Type B pancreatic cell (in vitro differentiated cells): ENCODE results near the gene PEAR1. TPM values are rescaled to one million over a fixed set of nuclear protein-coding genes. Genes with fewer than 3 reads are reported as not detected.

Source experiments
- DNase-seq: peaks from one replicate; pipeline ENCODE4 v3.0.0; 2021; ENCODE audit warnings: mixed read lengths; ENCODE audit not compliant: unreplicated experiment; ENCODE audit errors: extremely low spot score
- H3K27ac Mint-ChIP-seq: 2 replicates; pipeline ENCODE4 v1.8.0; 2021; ENCODE audit warnings: mild to moderate bottlenecking, mixed read lengths
- H3K27me3 Mint-ChIP-seq: 2 replicates; pipeline ENCODE4 v1.8.0; 2021; ENCODE audit warnings: mixed read lengths
- H3K36me3 Mint-ChIP-seq: 2 replicates; pipeline ENCODE4 v1.8.0; 2021; ENCODE audit warnings: mixed read lengths
- H3K4me1 Mint-ChIP-seq: one replicate; pipeline ENCODE4 v1.8.0; 2021; ENCODE audit warnings: mixed read lengths; ENCODE audit not compliant: unreplicated experiment
- H3K4me3 Mint-ChIP-seq: 2 replicates; pipeline ENCODE4 v1.8.0; 2021; ENCODE audit warnings: mild to moderate bottlenecking, mixed read lengths
- H3K9me3 Mint-ChIP-seq: 2 replicates; pipeline ENCODE4 v1.8.0; 2021; ENCODE audit warnings: mixed read lengths
- total RNA-seq: library from RNA; stranded (reverse); gene quantifications from 2 replicates; pipeline ENCODE4 v1.2.1, GENCODE V29; 2021; ENCODE audit warnings: low replicate concordance
- TF ChIP-seq, protein P1 (sequence below): fragments of 200-600 bp; sonication (generic); conservative IDR thresholded peaks from 2 replicates; pipeline ENCODE4 v1.5.0; 2021; ENCODE audit warnings: antibody characterized with exemption, mild to moderate bottlenecking

The PEAR1 gene
- total RNA-seq, 1 donor from 2014 or later: 11.7 TPM

DNA sequence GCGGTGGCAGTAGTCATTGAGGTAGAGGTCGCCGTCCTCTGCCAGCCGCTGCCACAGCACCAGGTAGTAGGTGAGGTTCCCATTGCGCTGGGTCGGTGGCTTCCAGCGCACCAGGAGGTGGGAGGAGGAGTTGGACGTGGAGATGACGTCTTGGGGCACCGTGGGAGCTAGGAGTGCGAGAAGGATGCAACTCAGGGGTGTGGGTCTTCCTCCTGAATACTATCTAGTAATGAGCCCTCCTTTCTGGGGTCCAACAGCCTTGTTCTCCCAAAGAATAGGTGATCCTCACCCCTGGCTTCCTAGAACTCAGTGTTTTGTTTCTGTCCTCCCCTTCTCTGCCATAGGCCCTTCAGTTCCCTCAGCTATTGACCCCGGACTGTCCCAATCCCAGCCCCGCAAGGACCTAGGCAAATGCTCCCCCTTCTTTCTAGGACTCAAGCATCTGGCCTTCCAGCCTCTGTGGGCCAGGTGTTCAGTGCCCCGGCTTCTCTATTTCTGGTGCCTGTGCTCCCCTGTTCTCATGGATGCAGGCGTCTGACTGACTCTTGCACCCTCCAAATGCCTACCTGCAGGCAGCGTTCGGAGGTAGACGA lies 47.5 kb upstream of the PEAR1 start:
- peaks cover 15% of the 10 kb centered on the region for H3K4me1 Mint-ChIP-seq
- H3K27me3 Mint-ChIP-seq: peaks cover 89% of the 10 kb centered on the region
- no peaks in the 10 kb centered on the region for H3K9me3 Mint-ChIP-seq
- TF ChIP-seq, protein P1, sequence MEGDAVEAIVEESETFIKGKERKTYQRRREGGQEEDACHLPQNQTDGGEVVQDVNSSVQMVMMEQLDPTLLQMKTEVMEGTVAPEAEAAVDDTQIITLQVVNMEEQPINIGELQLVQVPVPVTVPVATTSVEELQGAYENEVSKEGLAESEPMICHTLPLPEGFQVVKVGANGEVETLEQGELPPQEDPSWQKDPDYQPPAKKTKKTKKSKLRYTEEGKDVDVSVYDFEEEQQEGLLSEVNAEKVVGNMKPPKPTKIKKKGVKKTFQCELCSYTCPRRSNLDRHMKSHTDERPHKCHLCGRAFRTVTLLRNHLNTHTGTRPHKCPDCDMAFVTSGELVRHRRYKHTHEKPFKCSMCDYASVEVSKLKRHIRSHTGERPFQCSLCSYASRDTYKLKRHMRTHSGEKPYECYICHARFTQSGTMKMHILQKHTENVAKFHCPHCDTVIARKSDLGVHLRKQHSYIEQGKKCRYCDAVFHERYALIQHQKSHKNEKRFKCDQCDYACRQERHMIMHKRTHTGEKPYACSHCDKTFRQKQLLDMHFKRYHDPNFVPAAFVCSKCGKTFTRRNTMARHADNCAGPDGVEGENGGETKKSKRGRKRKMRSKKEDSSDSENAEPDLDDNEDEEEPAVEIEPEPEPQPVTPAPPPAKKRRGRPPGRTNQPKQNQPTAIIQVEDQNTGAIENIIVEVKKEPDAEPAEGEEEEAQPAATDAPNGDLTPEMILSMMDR: no peak
- no peak for DNase-seq
- peaks cover 5% of the 10 kb centered on the region for H3K36me3 Mint-ChIP-seq
- no peak overlapping the region for H3K4me3 Mint-ChIP-seq
- H3K27ac Mint-ChIP-seq: no peak overlapping the region

DNA sequence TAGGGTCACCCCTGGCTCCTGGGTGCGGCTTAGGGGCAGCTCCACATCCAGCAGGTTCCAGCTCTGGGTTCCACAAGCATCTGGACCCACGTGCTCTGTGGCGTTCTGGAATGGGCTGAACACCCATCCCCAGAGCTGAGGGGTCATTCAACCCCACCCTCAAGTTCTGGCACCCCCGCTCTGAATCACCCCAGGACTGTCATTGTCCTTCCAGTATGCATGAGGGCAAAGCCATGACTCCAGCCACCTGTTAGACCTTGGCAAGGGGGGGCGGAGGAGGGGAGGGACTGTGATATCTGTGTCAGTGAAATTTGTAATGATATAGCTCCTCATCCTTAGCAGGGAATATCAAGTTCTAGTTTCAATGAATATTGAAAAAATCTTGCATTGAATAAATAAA lies 46.9 kb upstream of the PEAR1 start:
- H3K36me3 Mint-ChIP-seq: peaks cover 5% of the 10 kb centered on the region

DNA sequence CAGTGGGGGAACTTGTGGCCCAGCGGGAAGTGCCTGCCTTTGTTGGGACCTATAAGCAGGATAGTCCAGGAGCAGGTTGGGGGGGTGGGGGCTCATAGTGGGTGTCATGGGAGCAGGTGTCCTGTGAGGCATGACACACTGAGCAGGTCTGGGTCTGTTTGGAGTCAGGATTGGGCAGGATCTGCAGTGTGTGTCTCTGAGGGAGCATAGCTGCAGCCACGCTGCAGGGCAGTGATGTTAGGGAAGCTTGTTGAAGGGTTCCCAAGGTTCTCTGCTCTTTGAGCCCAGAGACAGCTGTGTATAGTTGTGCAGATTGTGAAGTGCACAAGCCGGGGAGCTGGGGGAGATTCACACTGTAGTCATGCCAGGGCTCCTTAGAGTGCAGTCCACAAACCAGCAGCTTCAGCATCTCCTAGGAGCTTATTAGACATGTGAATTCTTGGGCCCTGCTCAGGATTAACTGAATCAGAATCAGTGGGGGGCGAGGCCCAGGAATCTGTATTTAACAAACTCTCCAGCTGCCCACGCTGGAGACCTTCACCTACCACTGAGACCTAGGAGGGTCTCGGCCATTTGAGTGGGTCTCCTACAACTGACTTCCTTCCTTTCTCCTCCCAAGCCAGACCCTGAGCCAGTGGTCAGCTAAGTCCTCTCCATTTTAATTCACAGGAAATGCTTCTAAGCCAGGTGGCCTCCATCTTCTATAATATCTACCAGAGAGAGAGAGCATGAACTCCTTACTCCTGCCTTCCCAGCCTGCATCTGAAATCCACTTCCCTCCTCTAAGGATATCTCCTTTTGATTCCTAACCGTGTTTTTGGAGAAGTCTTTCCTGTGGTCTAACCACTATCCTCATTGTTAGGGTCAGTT lies 45.7 kb upstream of the PEAR1 start:
- no peak for DNase-seq
- H3K36me3 Mint-ChIP-seq: peaks cover 5% of the 10 kb centered on the region
- no peak overlapping the region for H3K27ac Mint-ChIP-seq
- H3K9me3 Mint-ChIP-seq: no peaks in the 10 kb centered on the region
- peaks cover 93% of the 10 kb centered on the region for H3K27me3 Mint-ChIP-seq
- H3K4me1 Mint-ChIP-seq: peaks cover 23% of the 10 kb centered on the region
- no peak overlapping the region for H3K4me3 Mint-ChIP-seq
- TF ChIP-seq, protein P1: no peak

More for the DNA sequence above, 46.9 kb upstream of the PEAR1 start:
- no peak overlapping the region for H3K27ac Mint-ChIP-seq
- peaks cover 15% of the 10 kb centered on the region for H3K4me1 Mint-ChIP-seq
- TF ChIP-seq, protein P1: no peak
- DNase-seq: no peak
- H3K9me3 Mint-ChIP-seq: no peaks in the 10 kb centered on the region
- peak overlapping the region; percentile 47 for H3K4me3 Mint-ChIP-seq
- H3K27me3 Mint-ChIP-seq: peaks cover 94% of the 10 kb centered on the region

DNA sequence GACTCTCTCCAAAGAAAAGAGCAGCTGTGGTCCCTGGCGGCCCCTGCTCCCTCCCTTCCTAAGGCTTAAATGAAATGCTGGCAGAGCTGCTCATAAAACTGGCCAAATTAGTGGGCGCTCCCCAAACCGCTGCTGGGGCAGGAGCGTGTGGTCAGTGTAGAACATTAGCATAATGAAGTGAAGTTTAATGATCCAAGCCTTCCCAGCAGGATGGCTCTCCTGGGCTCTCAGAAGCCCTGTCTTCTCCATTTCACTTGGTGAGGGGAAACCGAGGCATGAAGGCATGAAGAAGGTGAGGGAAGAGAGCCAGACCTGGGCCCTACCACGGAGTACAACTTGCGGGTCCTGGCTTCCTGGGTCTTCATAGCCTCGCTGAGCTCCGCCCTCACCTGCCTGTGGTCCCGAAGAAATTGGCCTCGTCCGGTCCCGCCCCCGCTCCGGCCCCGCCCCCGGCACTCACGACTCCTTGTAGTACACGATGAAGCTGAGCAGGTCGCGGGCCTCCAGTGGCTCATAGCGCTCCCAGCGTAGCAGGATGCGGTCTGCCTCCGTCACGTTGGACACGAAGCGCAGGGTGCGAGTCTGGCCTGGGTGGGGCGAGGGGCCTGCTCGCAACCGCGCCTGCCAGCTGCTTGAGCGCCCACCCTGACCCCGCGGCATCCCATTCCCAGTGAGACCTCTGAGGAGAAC lies 44.9 kb upstream of the PEAR1 start:
- no peak for DNase-seq
- no peak overlapping the region for H3K27ac Mint-ChIP-seq
- H3K4me1 Mint-ChIP-seq: peaks cover 26% of the 10 kb centered on the region
- peaks cover 93% of the 10 kb centered on the region for H3K27me3 Mint-ChIP-seq
- TF ChIP-seq, protein P1: no peak
- no peak overlapping the region for H3K4me3 Mint-ChIP-seq
- H3K9me3 Mint-ChIP-seq: no peaks in the 10 kb centered on the region
- H3K36me3 Mint-ChIP-seq: peaks cover 5% of the 10 kb centered on the region

DNA sequence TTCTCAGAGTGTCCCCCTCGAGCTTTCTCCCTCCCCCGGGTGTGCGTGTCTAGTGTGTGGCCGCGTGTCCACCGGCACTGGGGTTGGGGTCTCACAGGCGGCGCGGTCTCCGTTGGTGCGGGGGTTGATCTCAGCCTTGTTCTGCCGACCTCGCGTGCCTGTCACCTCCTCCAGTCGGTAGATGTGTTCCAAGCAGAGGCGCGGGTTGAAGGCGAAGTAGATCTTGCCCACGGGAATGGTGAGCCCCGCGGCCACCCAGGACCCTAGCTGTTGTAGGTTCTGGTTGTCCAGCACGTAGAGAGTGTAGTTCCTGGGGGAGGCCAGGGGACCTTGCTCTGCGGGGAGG lies 44.4 kb upstream of the PEAR1 start:
- Mint-ChIP-seq H3K4me3 (no peak overlapping the region), H3K36me3 (peaks cover 5% of the 10 kb centered on the region), H3K27ac (no peak overlapping the region)

More for the DNA sequence above, 44.4 kb upstream of the PEAR1 start:
- TF ChIP-seq, protein P1: no peak
- no peaks in the 10 kb centered on the region for H3K9me3 Mint-ChIP-seq
- peaks cover 92% of the 10 kb centered on the region for H3K27me3 Mint-ChIP-seq
- peaks cover 26% of the 10 kb centered on the region for H3K4me1 Mint-ChIP-seq
- no peak for DNase-seq
